VCaP (cell line): Measurements from ENCODE around the gene RAB20.
"Not testable (repeated sequence)": the region's sequence is repeated elsewhere in the genome, so short reads cannot be mapped to it uniquely, and the experiment has no call there.

Source experiments
- H3K27ac ChIP-seq: fragments of 450-650 bp; 2 replicates; pipeline ENCODE4 v1.5.1; 2017
- TF ChIP-seq, protein P1 (sequence below): fragments of 450-650 bp; conservative IDR thresholded peaks from 2 replicates; pipeline ENCODE4 v1.5.1; 2017; ENCODE audit warnings: mild to moderate bottlenecking, moderate library complexity

The RAB20 gene

DNA sequence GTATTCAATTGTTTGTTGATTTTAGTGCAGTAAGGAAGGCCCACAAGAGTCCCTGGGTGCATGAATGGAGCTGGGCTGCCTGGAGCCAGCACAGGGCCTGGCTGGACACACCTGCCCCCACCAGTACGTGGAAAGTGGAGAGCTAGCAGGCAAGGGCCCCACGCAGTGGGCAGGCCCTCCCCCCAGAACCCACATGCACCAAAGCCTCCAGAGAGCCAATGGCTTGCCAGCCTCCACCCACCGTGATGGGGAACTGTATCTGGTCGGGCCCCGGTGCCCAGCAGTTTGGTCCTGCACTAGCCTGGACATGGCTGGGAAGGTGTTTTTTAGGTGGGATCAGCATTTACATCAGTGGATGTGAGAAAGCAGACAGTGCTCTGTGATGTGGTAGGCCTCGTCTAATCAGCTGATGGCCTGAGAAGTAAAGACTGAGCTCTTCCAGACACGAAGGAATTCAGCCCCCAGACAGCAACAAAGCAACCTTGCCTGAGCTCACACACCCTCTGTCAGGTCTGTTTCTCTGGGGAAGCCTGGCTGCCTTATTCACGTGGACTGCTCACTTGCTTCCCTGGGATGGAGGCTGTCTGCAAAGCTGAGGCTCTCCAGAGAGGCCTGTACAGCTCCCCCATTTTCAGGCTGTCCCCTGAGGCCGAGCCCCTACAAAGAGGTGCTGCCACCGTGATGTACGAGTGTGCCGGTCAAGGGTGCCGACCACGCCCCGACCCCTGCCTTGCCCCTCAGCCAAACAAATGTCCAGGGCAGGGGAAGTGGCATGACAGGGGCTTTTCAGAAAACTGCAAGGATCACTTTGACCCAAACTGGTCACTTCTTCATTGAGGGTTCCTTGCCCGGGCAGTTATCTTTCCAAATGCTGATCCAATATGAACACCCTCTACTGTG lies 27.5 kb downstream of the RAB20 start:
- H3K27ac ChIP-seq = no peak overlapping the region; the same call in 1 of the 2 replicates

DNA sequence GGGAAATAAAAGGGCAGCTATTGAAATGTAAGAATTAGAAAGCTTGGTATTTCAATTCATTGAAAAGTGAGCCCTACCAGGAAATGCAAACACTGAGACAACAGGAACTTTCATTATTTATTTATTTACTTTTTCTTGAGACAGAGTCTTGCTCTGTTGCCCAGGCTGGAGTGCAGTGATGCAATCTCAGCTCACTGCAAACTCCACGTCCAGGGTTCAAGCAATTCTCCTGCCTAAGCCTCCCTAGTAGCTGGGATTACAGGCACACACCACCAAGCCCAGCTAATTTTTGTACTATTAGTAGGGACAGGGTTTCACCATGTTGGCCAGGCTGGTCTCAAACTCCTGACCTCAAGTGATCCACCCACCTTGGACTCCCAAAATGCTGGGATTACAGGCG lies 29.3 kb downstream of the RAB20 start:
- not testable (repeated sequence) for H3K27ac ChIP-seq

More for the DNA sequence above, 27.5 kb downstream of the RAB20 start:
- TF ChIP-seq, protein P1, sequence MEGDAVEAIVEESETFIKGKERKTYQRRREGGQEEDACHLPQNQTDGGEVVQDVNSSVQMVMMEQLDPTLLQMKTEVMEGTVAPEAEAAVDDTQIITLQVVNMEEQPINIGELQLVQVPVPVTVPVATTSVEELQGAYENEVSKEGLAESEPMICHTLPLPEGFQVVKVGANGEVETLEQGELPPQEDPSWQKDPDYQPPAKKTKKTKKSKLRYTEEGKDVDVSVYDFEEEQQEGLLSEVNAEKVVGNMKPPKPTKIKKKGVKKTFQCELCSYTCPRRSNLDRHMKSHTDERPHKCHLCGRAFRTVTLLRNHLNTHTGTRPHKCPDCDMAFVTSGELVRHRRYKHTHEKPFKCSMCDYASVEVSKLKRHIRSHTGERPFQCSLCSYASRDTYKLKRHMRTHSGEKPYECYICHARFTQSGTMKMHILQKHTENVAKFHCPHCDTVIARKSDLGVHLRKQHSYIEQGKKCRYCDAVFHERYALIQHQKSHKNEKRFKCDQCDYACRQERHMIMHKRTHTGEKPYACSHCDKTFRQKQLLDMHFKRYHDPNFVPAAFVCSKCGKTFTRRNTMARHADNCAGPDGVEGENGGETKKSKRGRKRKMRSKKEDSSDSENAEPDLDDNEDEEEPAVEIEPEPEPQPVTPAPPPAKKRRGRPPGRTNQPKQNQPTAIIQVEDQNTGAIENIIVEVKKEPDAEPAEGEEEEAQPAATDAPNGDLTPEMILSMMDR = no peak

DNA sequence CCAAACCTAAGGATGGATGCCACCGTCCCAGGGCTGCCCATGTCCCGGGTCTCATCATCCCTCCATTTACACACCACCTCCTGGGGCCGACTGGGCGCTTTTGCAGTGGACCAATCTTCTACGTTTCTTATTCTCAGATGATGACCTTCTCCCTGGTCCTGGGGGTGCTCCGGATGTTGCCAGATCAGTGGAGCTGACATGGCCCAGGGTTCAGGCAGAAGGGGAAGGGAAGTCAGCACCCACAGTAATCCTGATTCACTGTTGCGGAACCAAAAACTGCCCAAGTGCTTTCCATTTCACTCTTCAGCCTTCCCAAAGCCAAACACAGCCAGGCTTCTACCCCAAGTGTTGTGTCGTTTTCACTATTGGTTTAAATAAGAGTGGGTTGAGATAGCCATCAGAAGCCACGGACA lies 29.8 kb downstream of the RAB20 start:
- TF ChIP-seq, protein P1 = no peak
- H3K27ac ChIP-seq = no peak overlapping the region

DNA sequence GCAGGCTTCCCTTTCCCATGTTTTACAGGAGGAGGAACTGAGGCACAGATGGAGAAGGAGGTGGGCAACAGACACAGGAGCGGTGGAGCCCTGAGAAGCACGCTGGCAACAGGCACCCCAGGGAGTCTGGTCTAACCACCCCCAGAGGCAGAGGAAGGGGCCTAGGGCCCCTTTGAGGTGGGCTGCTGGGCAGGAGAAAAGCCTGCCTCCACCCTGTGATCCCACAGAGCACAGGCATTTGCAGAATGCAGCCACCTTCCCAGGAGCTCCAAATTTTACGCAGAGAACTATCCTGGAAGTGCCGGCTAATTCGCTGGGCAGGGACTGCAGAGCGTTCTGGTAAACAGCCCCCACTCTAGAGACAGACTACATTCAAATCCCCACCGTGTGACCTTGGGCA lies 30.4 kb downstream of the RAB20 start:
- no peak overlapping the region; the same call in 1 of the 2 replicates for H3K27ac ChIP-seq
- TF ChIP-seq, protein P1 = no peak

DNA sequence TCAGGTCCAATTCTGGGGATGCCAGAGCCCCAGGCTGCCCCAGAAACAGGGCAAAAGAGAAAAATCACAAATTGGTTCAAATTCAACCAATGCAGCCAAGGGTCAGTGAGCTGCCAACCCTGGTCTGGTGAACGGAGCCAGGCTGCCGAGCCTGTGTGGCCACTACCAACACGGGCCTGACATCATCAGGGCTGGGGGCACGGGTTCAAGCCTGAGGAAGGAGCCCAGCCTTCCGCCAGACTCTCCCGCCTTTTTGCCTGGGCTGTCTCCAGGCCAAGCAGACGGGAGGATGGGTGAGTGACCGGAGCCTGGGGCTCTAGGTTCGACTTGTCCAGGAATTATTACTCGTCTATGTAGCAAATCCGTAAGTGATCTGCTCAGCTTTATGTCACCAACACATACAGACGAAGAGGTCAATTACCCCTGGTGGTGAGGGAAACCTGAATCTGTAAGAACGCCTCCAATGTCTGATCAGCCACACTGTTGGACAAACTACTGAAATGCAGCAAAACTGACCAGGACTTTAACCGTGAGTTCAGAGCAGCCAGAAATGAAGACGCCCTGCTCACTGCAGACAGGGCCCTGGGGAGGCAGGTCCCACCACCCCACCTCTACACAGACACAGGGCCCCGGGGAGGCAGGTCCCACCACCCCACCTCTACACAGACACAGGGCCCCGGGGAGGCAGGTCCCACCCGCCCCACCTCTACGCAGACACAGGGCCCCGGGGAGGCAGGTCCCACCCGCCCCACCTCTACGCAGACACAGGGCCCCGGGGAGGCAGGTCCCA lies 31.8 kb downstream of the RAB20 start:
- TF ChIP-seq, protein P1 = no peak
- H3K27ac ChIP-seq = no peak overlapping the region

DNA sequence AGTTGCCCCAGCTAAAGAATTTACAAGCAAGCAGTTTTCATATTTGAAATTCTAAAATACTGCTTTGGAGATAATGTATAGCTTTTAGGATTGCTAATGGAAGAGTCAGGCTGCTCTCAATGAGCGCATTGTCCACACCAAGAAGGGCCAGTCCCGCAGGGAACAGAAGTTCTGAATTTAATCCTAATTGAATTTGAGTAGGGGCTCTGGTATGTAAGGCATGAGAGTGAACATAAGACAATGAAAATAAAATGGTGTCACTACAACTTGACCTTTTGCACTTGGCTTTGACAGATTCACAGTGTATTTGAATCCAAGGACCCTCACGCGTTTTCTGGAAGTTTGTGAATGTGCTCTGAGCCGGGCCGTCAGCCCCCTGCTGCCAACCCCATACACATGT lies 32.6 kb downstream of the RAB20 start:
- H3K27ac ChIP-seq = no peak overlapping the region
- TF ChIP-seq, protein P1 = no peak

DNA sequence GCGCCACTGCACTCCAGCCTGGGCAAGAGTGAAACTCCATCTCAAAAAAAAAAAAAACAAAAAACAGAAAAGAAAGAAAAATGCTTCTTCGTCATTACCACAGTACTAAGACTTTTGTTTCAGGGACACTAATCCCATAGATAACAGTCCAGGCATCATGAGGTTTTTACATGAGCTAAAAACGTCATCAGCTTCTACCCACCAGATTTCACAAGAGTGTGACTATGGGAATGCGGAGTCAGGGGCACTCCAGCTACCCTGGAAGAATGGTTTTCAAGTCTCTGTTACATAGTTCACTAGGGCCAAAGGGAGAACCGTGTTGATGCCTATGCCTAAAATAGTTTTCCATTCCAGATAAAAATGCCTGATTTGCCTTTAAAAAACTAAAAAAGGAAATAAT lies 33.2 kb downstream of the RAB20 start:
- no peak overlapping the region; the same call in 1 of the 2 replicates for H3K27ac ChIP-seq
- TF ChIP-seq, protein P1 = no peak
